Measurements from ENCODE around the gene SLC28A1.
"Not testable (repeated sequence)": the region's sequence is repeated elsewhere in the genome, so short reads cannot be mapped to it uniquely, and the experiment has no call there.

DNA sequence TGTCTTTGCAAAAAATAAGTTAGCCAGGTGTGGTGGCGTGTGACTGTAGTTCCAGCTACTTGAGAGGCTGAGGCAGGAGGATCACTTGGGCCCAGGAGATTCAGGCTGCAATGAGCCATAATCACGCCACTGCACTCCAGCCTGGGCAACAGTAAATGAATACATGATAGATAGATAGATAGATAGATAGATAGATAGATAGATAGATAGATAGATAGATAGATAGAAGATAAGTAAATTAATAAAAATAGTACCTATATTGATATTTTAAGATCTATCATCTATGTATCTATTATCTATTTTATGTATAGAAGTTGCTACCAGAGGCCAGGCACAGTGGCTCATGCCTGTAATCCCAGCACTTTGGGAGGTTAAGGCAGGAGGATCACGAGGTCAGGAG, 6.8 kb upstream of the SLC28A1 start:
- TF ChIP-seq, protein P1, sequence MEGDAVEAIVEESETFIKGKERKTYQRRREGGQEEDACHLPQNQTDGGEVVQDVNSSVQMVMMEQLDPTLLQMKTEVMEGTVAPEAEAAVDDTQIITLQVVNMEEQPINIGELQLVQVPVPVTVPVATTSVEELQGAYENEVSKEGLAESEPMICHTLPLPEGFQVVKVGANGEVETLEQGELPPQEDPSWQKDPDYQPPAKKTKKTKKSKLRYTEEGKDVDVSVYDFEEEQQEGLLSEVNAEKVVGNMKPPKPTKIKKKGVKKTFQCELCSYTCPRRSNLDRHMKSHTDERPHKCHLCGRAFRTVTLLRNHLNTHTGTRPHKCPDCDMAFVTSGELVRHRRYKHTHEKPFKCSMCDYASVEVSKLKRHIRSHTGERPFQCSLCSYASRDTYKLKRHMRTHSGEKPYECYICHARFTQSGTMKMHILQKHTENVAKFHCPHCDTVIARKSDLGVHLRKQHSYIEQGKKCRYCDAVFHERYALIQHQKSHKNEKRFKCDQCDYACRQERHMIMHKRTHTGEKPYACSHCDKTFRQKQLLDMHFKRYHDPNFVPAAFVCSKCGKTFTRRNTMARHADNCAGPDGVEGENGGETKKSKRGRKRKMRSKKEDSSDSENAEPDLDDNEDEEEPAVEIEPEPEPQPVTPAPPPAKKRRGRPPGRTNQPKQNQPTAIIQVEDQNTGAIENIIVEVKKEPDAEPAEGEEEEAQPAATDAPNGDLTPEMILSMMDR (IDR thresholded peaks at IDR 0.05; ENCODE audit: low read depth, low read length, missing input control) = not testable (repeated sequence)
- TF ChIP-seq EGR1 (IDR thresholded peaks at IDR 0.05; ENCODE audit: low read depth in 2 of 2) = not testable (repeated sequence)
